Tibial artery (tissue), 4 donors: ENCODE measurements around the gene ZCCHC12.
A peak's percentile ranks its signal among the peaks of the same experiment; 100 is the strongest.

Experiments used
- DNase-seq, 2 donors: peaks; one replicate each; pipeline ENCODE4 v3.0.0-alpha.2; 2019
- H3K27ac ChIP-seq, 2 donors: fragments of 200-600 bp; sonication (generic) in 1 of 2; 1 replicate in 1 of 2; 2 replicates in 1 of 2; pipeline ENCODE4 v1.5.1; 2018 to 2019; ENCODE audit warnings: mild to moderate bottlenecking in 1 of 2
- H3K27me3 ChIP-seq, 2 donors: fragments of 200-600 bp; sonication (generic) in 1 of 2; one replicate each; pipeline versions ENCODE4 v1.5.1 to v1.6.0; 2016 to 2019
- H3K36me3 ChIP-seq, 3 donors: fragments of 200-600 bp; sonication (generic) in 2 of 3; one replicate each; pipeline ENCODE4 v1.5.1; 2016 to 2019; ENCODE audit warnings: mild to moderate bottlenecking in 2 of 3
- H3K4me1 ChIP-seq, 4 donors: fragments of 200-600 bp; sonication (generic) in 2 of 4; 1 replicate in 3 of 4; 2 replicates in 1 of 4; pipeline ENCODE4 v1.5.1; 2016 to 2019
- H3K4me3 ChIP-seq, 2 donors: fragments of 200-600 bp; sonication (generic) in 1 of 2; 1 replicate in 1 of 2; 2 replicates in 1 of 2; pipeline ENCODE4 v1.5.1; 2018 to 2019; ENCODE audit warnings: mild to moderate bottlenecking in 2 of 2
- H3K9me3 ChIP-seq, 3 donors: fragments of 200-600 bp; sonication (generic) in 1 of 3; one replicate each; pipeline ENCODE4 v1.5.1; 2016 to 2019
- intact Hi-C: fragments of 100-400 bp; cut with DNase I; formaldehyde crosslinking; loops from one replicate; pipeline ENCODE4 v1.15.0; 2023; ENCODE audit warnings: low total_unique reads
- TF ChIP-seq, protein P1 (sequence below), 2 experiments: fragments of 200-600 bp in 1 of 2; fragments of 450-650 bp in 1 of 2; IDR thresholded peaks; one replicate each; pipeline ENCODE4 v1.5.1; 2017 to 2019; ENCODE audit warnings: antibody characterized with exemption in 2 of 2, mild to moderate bottlenecking in 1 of 2, moderate library complexity in 1 of 2

The ZCCHC12 gene

DNA sequence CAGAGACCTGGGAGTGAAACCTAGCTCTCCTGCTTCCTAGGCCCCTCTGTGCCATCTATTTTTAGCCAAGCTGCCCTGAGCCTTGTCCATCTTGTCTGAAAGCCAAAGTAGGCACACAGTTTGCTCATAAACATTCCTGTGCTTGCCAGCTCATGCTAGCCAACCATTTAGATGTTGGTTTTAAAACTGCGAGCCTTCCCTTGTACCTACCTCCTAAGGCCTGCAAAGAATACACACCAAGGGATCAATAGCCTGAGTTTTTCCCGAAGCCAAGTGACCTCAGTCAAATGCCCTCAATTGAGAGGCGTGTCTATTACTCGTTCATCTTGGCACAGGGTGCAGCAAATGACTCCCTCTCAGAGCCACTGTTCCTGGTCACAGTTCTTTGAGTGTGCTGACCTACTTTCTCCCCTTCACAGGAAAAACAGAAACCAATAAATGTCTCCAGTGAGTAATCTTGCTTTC is 48.5 kb downstream of the ZCCHC12 start:
- intact Hi-C loops, result no loop called here
- Histone ChIP-seq H3K27me3 (no peaks in the 10 kb centered on the region), H3K27ac (peak overlapping the region; percentile 76 to 78), H3K4me3 (no peak overlapping the region), H3K9me3 (no peaks in the 10 kb centered on the region), H3K36me3 (no peaks in the 10 kb centered on the region), H3K4me1 (peaks cover 0 to 26% (median 11%) of the 10 kb centered on the region in 4 donors)
- peak; percentile 22 to 68 for DNase-seq
- TF ChIP-seq, protein P1, sequence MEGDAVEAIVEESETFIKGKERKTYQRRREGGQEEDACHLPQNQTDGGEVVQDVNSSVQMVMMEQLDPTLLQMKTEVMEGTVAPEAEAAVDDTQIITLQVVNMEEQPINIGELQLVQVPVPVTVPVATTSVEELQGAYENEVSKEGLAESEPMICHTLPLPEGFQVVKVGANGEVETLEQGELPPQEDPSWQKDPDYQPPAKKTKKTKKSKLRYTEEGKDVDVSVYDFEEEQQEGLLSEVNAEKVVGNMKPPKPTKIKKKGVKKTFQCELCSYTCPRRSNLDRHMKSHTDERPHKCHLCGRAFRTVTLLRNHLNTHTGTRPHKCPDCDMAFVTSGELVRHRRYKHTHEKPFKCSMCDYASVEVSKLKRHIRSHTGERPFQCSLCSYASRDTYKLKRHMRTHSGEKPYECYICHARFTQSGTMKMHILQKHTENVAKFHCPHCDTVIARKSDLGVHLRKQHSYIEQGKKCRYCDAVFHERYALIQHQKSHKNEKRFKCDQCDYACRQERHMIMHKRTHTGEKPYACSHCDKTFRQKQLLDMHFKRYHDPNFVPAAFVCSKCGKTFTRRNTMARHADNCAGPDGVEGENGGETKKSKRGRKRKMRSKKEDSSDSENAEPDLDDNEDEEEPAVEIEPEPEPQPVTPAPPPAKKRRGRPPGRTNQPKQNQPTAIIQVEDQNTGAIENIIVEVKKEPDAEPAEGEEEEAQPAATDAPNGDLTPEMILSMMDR (IDR thresholded peaks at IDR 0.05), result no peak
